K562 (cell line): ENCODE data around the gene PTGES3. TPM values are rescaled to one million over a fixed set of nuclear protein-coding genes. Genes with fewer than 3 reads are reported as not detected.

ENCODE experiments used
- ADNP ChIP-seq: fragments of 200-800 bp; sonication (Bioruptor generic); IDR thresholded peaks from 2 replicates; pipeline ENCODE4 v1.6.1; 2016; ENCODE audit warnings: missing genetic modification characterization, missing compliant biosample characterization
- CHCHD3 ChIP-seq: fragments of 250-450 bp; sonication (Bioruptor Pico); IDR thresholded peaks from 2 replicates; pipeline ENCODE4 v2.1.2; 2022; ENCODE audit warnings: mild to moderate bottlenecking
- CHD4 ChIP-seq: fragments of 200-600 bp; sonication (generic); IDR thresholded peaks from 3 replicates; pipeline ENCODE4 v1.6.1; 2012; ENCODE audit warnings: low read depth, mild to moderate bottlenecking, mixed read lengths, low read length, inconsistent platforms; ENCODE audit not compliant: insufficient read depth, insufficient replicate concordance, poor library complexity, severe bottlenecking
- CUX1 ChIP-seq: fragments of 200-800 bp; sonication (Bioruptor generic); IDR thresholded peaks from 2 replicates; pipeline ENCODE4 v1.6.1; 2016; ENCODE audit warnings: missing genetic modification characterization, missing compliant biosample characterization
- DACH1 ChIP-seq: fragments of 450-650 bp; IDR thresholded peaks from 2 replicates; pipeline ENCODE4 v1.6.1; 2018; ENCODE audit not compliant: partially characterized antibody
- ERF ChIP-seq: fragments of 450-650 bp; formaldehyde crosslinking; IDR thresholded peaks from 2 replicates; pipeline ENCODE4 v1.4.0; 2020; ENCODE audit warnings: mild to moderate bottlenecking, mixed read lengths
- ETS1 ChIP-seq: conservative IDR thresholded peaks from 2 replicates; pipeline ENCODE4 v1.6.1; 2011; ENCODE audit warnings: low read depth, mild to moderate bottlenecking, low read length; ENCODE audit not compliant: control insufficient read depth
- FOXJ2 ChIP-seq: fragments of 200-800 bp; sonication (Bioruptor generic); IDR thresholded peaks from 2 replicates; pipeline ENCODE4 v1.6.1; 2016; ENCODE audit warnings: missing genetic modification characterization, missing compliant biosample characterization
- FOXJ3 ChIP-seq: sonication (generic); formaldehyde crosslinking; IDR thresholded peaks from 2 replicates; pipeline ENCODE4 v1.4.0; 2020; ENCODE audit warnings: mild to moderate bottlenecking, missing genetic modification reagents
- FOXK1 ChIP-seq: sonication (generic); formaldehyde crosslinking; IDR thresholded peaks from 2 replicates; pipeline ENCODE4 v1.8.0; 2022; ENCODE audit warnings: missing genetic modification reagents, mild to moderate bottlenecking, borderline replicate concordance
- HMGXB4 ChIP-seq: sonication (generic); formaldehyde crosslinking; IDR thresholded peaks from 2 replicates; pipeline ENCODE4 v1.8.1; 2023; ENCODE audit warnings: mild to moderate bottlenecking, missing genetic modification reagents
- NFYB ChIP-seq: IDR thresholded peaks from 2 replicates; pipeline ENCODE4 v1.6.1; 2011; ENCODE audit warnings: mild to moderate bottlenecking, moderate library complexity; ENCODE audit not compliant: insufficient read length; ENCODE audit errors: extremely low read depth
- PTRF ChIP-seq: fragments of 450-650 bp; IDR thresholded peaks from 2 replicates; pipeline ENCODE4 v1.6.1; 2016; ENCODE audit warnings: mild to moderate bottlenecking, missing genetic modification characterization, missing compliant biosample characterization
- SREBF1 ChIP-seq: fragments of 150-350 bp; IDR thresholded peaks from 2 replicates; pipeline ENCODE4 v1.6.1; 2014; ENCODE audit warnings: antibody characterized with exemption, low read depth, low read length, borderline replicate concordance
- ZNF696 ChIP-seq: fragments of 250-450 bp; sonication (Bioruptor Pico); conservative IDR thresholded peaks from 2 replicates; pipeline ENCODE4 v1.4.0; 2020; ENCODE audit warnings: mild to moderate bottlenecking, moderate library complexity
- polyA plus RNA-seq, 8 experiments: library from polyadenylated mRNA; depleted of rRNA in 4 of 8; stranded (reverse) in 5 of 8; unstranded in 3 of 8; fragments of >200 nt; fragmentation: Nextera tagmentation in 2 of 8; fragmentation: Illumina TruSeq in 1 of 8; extraction: Ambion mirVana in 2 of 8; extraction: Trizol in 1 of 8; gene quantifications; 2 replicates each; pipeline versions ENCODE4 v1.2.1 to v1.2.3, GENCODE V29; 2011 to 2014; ENCODE audit warnings: inconsistent platforms in 1 of 8, missing spikeins in 1 of 8
- total RNA-seq, 7 experiments: library from RNA; depleted of rRNA in 6 of 7; stranded (reverse); fragments of >200 nt in 6 of 7; fragmentation: Illumina TruSeq in 2 of 7; extraction: Trizol in 2 of 7; gene quantifications; 2 replicates each; pipeline versions ENCODE4 v1.2.1 to v1.2.3, GENCODE V29; 2011 to 2021; ENCODE audit warnings: low replicate concordance in 1 of 7
- TF ChIP-seq, protein P1 (sequence below): fragments of 450-650 bp; formaldehyde crosslinking; conservative IDR thresholded peaks from 2 replicates; pipeline ENCODE4 v1.4.0; 2022; ENCODE audit warnings: mild to moderate bottlenecking, missing genetic modification characterization
- TF ChIP-seq, protein P2 (sequence below): fragments of 200-800 bp; sonication (Bioruptor generic); IDR thresholded peaks from 2 replicates; pipeline ENCODE4 v1.6.1; 2017; ENCODE audit warnings: missing genetic modification characterization, missing compliant biosample characterization

Gene PTGES3
- total and polyA plus RNA-seq, 9 of the 15 experiments (the other 6 are each of a cell fraction or from before 2014, with no cell fraction given): 163 to 501 (median 213) TPM

DNA sequence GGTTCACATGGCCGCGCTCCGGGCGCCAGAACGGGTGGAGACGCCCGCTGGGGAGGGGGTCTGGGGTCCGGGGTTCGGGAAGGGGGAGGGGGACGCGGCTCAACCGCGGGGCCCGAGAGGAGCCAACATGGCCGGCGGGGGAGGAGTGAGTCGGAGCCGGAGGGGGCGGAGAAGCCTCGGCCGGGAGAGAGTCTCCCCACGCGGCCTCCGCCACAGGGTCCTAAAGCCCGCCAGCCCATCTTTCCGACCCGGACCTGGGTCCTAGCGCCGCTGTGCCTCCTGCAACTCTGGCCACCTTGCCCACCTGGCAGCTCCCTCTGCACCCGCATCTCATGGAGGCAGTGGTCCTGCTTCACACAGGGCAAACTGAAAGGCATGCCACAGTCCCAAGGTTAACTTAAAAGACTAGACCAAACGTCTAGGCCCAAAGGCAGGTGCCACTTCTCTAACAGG, 57.9 kb downstream of the PTGES3 start, which contains the start of gene BAZ2A (continued):
- no peak for TF ChIP-seq CUX1 (CRISPR knock-in tag)
- no peak for TF ChIP-seq CHD4
- TF ChIP-seq, protein P1, sequence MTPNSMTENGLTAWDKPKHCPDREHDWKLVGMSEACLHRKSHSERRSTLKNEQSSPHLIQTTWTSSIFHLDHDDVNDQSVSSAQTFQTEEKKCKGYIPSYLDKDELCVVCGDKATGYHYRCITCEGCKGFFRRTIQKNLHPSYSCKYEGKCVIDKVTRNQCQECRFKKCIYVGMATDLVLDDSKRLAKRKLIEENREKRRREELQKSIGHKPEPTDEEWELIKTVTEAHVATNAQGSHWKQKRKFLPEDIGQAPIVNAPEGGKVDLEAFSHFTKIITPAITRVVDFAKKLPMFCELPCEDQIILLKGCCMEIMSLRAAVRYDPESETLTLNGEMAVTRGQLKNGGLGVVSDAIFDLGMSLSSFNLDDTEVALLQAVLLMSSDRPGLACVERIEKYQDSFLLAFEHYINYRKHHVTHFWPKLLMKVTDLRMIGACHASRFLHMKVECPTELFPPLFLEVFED: peak; percentile 28; the same call in 1 of the 2 replicates
- TF ChIP-seq FOXJ2 (tag): no peak
- no peak for TF ChIP-seq HMGXB4 (CRISPR knock-in tag)
- 0 out of 2 replicates have a peak, but pooled peaks have one; percentile 84 for TF ChIP-seq SREBF1
- 0 out of 2 replicates have a peak, but pooled peaks have one; percentile 71 for TF ChIP-seq ETS1
- TF ChIP-seq CHCHD3: no peak
- TF ChIP-seq FOXJ3: no peak
- TF ChIP-seq ERF (CRISPR knock-in tag): 0 out of 2 replicates have a peak, but pooled peaks have one; percentile 64
- TF ChIP-seq DACH1: no peak
- TF ChIP-seq, protein P2, sequence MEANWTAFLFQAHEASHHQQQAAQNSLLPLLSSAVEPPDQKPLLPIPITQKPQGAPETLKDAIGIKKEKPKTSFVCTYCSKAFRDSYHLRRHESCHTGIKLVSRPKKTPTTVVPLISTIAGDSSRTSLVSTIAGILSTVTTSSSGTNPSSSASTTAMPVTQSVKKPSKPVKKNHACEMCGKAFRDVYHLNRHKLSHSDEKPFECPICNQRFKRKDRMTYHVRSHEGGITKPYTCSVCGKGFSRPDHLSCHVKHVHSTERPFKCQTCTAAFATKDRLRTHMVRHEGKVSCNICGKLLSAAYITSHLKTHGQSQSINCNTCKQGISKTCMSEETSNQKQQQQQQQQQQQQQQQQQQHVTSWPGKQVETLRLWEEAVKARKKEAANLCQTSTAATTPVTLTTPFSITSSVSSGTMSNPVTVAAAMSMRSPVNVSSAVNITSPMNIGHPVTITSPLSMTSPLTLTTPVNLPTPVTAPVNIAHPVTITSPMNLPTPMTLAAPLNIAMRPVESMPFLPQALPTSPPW: peak; percentile 64
- no peak for TF ChIP-seq PTRF (tag)
- no peak for TF ChIP-seq ADNP (tag)
- TF ChIP-seq FOXK1 (CRISPR knock-in tag): no peak
- TF ChIP-seq NFYB: no peak
- no peak for TF ChIP-seq ZNF696
